ENCODE measurements around the gene RAB3IL1. TPM values are rescaled to one million over a fixed set of nuclear protein-coding genes. Genes with fewer than 3 reads are reported as not detected.

The RAB3IL1 gene
- total and polyA plus RNA-seq, 2 of the 13 experiments (the other 11 are each of a cell fraction or from before 2014, with no cell fraction given): 1.2 to 2.0 TPM

DNA sequence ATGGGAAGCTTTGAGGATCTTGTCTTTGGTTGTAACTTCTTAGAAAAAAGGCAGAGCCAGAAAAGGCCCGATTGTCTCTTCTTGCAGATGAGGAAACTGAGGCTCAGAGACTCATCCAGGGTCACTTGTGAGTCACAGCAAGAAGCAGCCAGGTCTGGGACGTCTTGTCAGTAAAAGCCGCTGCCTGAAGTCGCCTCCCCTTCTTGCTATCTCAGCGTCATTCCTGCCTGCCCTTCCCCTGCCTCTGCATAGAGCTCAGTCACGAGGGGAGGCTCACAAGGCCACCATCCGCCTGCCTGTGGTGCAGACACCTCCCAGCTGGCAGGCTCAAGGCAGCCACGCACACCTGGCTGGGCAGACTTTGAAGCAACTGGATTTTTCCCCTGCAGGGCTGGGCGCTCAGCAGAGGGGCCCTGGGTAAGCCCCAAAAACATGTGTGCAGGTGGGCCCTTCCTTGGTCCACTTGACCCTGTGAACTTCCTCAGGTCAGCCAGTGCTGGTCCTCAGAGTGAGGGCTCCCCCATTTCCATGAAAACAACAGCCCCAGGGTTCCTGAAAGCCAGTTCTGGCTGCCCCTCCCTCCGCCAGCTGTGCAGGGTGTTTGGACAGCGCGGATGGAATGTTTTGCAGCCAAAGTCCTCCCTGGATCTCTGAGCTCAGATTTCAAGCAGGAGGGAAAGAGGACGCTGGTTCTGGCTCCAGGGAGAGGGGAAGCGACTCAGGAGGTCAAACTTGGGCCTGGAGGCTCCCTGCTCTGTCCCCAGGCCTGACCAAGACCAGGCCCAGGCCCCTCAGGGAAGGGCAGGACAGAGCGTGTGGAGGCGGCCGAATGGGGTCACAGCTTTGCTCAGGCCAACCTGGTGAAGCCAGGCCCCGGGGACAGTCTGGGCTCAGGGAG lies 6.0 kb upstream of the RAB3IL1 start (continued):
- TF ChIP-seq, protein P1, sequence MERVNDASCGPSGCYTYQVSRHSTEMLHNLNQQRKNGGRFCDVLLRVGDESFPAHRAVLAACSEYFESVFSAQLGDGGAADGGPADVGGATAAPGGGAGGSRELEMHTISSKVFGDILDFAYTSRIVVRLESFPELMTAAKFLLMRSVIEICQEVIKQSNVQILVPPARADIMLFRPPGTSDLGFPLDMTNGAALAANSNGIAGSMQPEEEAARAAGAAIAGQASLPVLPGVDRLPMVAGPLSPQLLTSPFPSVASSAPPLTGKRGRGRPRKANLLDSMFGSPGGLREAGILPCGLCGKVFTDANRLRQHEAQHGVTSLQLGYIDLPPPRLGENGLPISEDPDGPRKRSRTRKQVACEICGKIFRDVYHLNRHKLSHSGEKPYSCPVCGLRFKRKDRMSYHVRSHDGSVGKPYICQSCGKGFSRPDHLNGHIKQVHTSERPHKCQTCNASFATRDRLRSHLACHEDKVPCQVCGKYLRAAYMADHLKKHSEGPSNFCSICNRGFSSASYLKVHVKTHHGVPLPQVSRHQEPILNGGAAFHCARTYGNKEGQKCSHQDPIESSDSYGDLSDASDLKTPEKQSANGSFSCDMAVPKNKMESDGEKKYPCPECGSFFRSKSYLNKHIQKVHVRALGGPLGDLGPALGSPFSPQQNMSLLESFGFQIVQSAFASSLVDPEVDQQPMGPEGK (CRISPR knock-in tag; IDR thresholded peaks at IDR 0.05): peak; percentile 93
- no peak for TF ChIP-seq GATAD1 (CRISPR knock-in tag; IDR thresholded peaks at IDR 0.05)
- TF ChIP-seq ZSCAN20 (CRISPR knock-in tag; IDR thresholded peaks at IDR 0.05; ENCODE audit: borderline replicate concordance): peak; percentile 86; the same call in 1 of the 2 replicates
- peak; percentile 76; the same call in 1 of the 2 replicates for TF ChIP-seq ZNF232 (CRISPR knock-in tag; IDR thresholded peaks at IDR 0.05; ENCODE audit: borderline replicate concordance)
- TF ChIP-seq ZNF724P (CRISPR knock-in tag; IDR thresholded peaks at IDR 0.05; ENCODE audit: borderline replicate concordance): no peak
- 0 out of 2 replicates have a peak, but pooled peaks have one; percentile 48 for TF ChIP-seq ZNF619 (CRISPR knock-in tag; IDR thresholded peaks at IDR 0.05)
- TF ChIP-seq, protein P2, sequence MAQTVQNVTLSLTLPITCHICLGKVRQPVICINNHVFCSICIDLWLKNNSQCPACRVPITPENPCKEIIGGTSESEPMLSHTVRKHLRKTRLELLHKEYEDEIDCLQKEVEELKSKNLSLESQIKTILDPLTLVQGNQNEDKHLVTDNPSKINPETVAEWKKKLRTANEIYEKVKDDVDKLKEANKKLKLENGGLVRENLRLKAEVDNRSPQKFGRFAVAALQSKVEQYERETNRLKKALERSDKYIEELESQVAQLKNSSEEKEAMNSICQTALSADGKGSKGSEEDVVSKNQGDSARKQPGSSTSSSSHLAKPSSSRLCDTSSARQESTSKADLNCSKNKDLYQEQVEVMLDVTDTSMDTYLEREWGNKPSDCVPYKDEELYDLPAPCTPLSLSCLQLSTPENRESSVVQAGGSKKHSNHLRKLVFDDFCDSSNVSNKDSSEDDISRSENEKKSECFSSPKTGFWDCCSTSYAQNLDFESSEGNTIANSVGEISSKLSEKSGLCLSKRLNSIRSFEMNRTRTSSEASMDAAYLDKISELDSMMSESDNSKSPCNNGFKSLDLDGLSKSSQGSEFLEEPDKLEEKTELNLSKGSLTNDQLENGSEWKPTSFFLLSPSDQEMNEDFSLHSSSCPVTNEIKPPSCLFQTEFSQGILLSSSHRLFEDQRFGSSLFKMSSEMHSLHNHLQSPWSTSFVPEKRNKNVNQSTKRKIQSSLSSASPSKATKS (CRISPR knock-in tag; IDR thresholded peaks at IDR 0.05): no peak
- TF ChIP-seq POLR2AphosphoS5 (IDR thresholded peaks at IDR 0.05; ENCODE audit: low read depth, low read length): peak; percentile 55; the same call in 1 of the 2 replicates
- no peak for TF ChIP-seq DNMT3B (CRISPR knock-in tag; conservative IDR thresholded peaks at IDR 0.05)
- TF ChIP-seq, protein P3, sequence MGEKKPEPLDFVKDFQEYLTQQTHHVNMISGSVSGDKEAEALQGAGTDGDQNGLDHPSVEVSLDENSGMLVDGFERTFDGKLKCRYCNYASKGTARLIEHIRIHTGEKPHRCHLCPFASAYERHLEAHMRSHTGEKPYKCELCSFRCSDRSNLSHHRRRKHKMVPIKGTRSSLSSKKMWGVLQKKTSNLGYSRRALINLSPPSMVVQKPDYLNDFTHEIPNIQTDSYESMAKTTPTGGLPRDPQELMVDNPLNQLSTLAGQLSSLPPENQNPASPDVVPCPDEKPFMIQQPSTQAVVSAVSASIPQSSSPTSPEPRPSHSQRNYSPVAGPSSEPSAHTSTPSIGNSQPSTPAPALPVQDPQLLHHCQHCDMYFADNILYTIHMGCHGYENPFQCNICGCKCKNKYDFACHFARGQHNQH (CRISPR knock-in tag; IDR thresholded peaks at IDR 0.05): 0 out of 2 replicates have a peak, but pooled peaks have one; percentile 23
- TF ChIP-seq FOXK1 (CRISPR knock-in tag; IDR thresholded peaks at IDR 0.05; ENCODE audit: borderline replicate concordance, low read depth): 0 out of 2 replicates have a peak, but pooled peaks have one; percentile 54
- TF ChIP-seq, protein P4, sequence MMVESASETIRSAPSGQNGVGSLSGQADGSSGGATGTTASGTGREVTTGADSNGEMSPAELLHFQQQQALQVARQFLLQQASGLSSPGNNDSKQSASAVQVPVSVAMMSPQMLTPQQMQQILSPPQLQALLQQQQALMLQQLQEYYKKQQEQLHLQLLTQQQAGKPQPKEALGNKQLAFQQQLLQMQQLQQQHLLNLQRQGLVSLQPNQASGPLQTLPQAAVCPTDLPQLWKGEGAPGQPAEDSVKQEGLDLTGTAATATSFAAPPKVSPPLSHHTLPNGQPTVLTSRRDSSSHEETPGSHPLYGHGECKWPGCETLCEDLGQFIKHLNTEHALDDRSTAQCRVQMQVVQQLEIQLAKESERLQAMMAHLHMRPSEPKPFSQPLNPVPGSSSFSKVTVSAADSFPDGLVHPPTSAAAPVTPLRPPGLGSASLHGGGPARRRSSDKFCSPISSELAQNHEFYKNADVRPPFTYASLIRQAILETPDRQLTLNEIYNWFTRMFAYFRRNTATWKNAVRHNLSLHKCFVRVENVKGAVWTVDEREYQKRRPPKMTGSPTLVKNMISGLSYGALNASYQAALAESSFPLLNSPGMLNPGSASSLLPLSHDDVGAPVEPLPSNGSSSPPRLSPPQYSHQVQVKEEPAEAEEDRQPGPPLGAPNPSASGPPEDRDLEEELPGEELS (CRISPR knock-in tag; IDR thresholded peaks at IDR 0.05): peak; percentile 69
- TF ChIP-seq PAF1 (CRISPR knock-in tag; IDR thresholded peaks at IDR 0.05): no peak
- peak; percentile 85 for TF ChIP-seq HDAC2 (CRISPR knock-in tag; IDR thresholded peaks at IDR 0.05)
- TF ChIP-seq PITX1 (CRISPR knock-in tag; IDR thresholded peaks at IDR 0.05): peak; percentile 84
- TF ChIP-seq, protein P5, sequence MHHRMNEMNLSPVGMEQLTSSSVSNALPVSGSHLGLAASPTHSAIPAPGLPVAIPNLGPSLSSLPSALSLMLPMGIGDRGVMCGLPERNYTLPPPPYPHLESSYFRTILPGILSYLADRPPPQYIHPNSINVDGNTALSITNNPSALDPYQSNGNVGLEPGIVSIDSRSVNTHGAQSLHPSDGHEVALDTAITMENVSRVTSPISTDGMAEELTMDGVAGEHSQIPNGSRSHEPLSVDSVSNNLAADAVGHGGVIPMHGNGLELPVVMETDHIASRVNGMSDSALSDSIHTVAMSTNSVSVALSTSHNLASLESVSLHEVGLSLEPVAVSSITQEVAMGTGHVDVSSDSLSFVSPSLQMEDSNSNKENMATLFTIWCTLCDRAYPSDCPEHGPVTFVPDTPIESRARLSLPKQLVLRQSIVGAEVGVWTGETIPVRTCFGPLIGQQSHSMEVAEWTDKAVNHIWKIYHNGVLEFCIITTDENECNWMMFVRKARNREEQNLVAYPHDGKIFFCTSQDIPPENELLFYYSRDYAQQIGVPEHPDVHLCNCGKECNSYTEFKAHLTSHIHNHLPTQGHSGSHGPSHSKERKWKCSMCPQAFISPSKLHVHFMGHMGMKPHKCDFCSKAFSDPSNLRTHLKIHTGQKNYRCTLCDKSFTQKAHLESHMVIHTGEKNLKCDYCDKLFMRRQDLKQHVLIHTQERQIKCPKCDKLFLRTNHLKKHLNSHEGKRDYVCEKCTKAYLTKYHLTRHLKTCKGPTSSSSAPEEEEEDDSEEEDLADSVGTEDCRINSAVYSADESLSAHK (CRISPR knock-in tag; IDR thresholded peaks at IDR 0.05; ENCODE audit: borderline replicate concordance): no peak
- TF ChIP-seq NKX3-1 (CRISPR knock-in tag; IDR thresholded peaks at IDR 0.05): no peak
- peak; percentile 46; the same call in 1 of the 2 replicates for TF ChIP-seq NR2C2 (CRISPR knock-in tag; IDR thresholded peaks at IDR 0.05; ENCODE audit: borderline replicate concordance)
